ENCODE results near the gene NR1H3.
"Not testable (repeated sequence)": the region's sequence is repeated elsewhere in the genome, so short reads cannot be mapped to it uniquely, and the experiment has no call there.

NR1H3 gene

GRCh38 chr11:47306484-47306844, 48.7 kb downstream of the NR1H3 start:
- Histone ChIP-seq H3K36me3 (replicated peaks) (peaks cover 46% of the 10 kb centered on the region), H3K4me3 (ENCODE audit: low read depth, low read length) (no peak overlapping the region), H3K27ac (no peak overlapping the region), H3K27me3 (replicated peaks) (no peaks in the 10 kb centered on the region)
- DNase-seq = no peak
- TF ChIP-seq CTCF (IDR thresholded peaks at IDR 0.05; ENCODE audit: low read depth, low read length, missing control alignments) = no peak
- in situ Hi-C loops (cut with HindIII; ENCODE audit: low pct_ligation_motif_present, low sequenced_read_pairs) = no loop called here

- in situ Hi-C loops (cut with HindIII; ENCODE audit: low pct_ligation_motif_present, low sequenced_read_pairs) = no loop called here
- TF ChIP-seq CTCF (IDR thresholded peaks at IDR 0.05; ENCODE audit: low read depth, low read length, missing control alignments) = no peak
- DNase-seq = no peak
- H3K27me3 ChIP-seq (replicated peaks) = no peaks in the 10 kb centered on the region
- no peak overlapping the region for H3K27ac ChIP-seq
- no peak overlapping the region for H3K4me3 ChIP-seq (ENCODE audit: low read depth, low read length)
- H3K36me3 ChIP-seq (replicated peaks) = peaks cover 49% of the 10 kb centered on the region
These were observed 50.4 kb downstream of the NR1H3 start for GRCh38 chr11:47308050-47308823.

GRCh38 chr11:47314992-47315391, 57.2 kb downstream of the NR1H3 start:
- no peaks in the 10 kb centered on the region for H3K27me3 ChIP-seq (replicated peaks)
- H3K36me3 ChIP-seq (replicated peaks) = peaks cover 42% of the 10 kb centered on the region
- in situ Hi-C loops (cut with HindIII; ENCODE audit: low pct_ligation_motif_present, low sequenced_read_pairs) = no loop called here
- H3K27ac ChIP-seq = no peak overlapping the region
- TF ChIP-seq CTCF (IDR thresholded peaks at IDR 0.05; ENCODE audit: low read depth, low read length, missing control alignments) = no peak
- DNase-seq = no peak
- no peak overlapping the region for H3K4me3 ChIP-seq (ENCODE audit: low read depth, low read length)

GRCh38 chr11:47316501-47316900, 58.7 kb downstream of the NR1H3 start:
- peaks cover 30% of the 10 kb centered on the region for H3K36me3 ChIP-seq (replicated peaks)
- H3K27me3 ChIP-seq (replicated peaks); H3K27ac ChIP-seq; H3K4me3 ChIP-seq (ENCODE audit: low read depth, low read length); DNase-seq; in situ Hi-C loops (cut with HindIII; ENCODE audit: low pct_ligation_motif_present, low sequenced_read_pairs): not testable (repeated sequence)

- no peak for DNase-seq
- Histone ChIP-seq H3K27ac (no peak overlapping the region), H3K4me3 (ENCODE audit: low read depth, low read length) (no peak overlapping the region), H3K36me3 (replicated peaks) (peaks cover 28% of the 10 kb centered on the region), H3K27me3 (replicated peaks) (no peaks in the 10 kb centered on the region)
- in situ Hi-C loops (cut with HindIII; ENCODE audit: low pct_ligation_motif_present, low sequenced_read_pairs) = no loop called here
- TF ChIP-seq CTCF (IDR thresholded peaks at IDR 0.05; ENCODE audit: low read depth, low read length, missing control alignments) = no peak
These were observed 59.5 kb downstream of the NR1H3 start for GRCh38 chr11:47317064-47317828.

- no peak for TF ChIP-seq CTCF (IDR thresholded peaks at IDR 0.05; ENCODE audit: low read depth, low read length, missing control alignments)
- in situ Hi-C loops (cut with HindIII; ENCODE audit: low pct_ligation_motif_present, low sequenced_read_pairs) = no loop called here
- Histone ChIP-seq H3K36me3 (replicated peaks) (peaks cover 25% of the 10 kb centered on the region), H3K27ac (no peak overlapping the region), H3K27me3 (replicated peaks) (no peaks in the 10 kb centered on the region), H3K4me3 (ENCODE audit: low read depth, low read length) (no peak overlapping the region)
- no peak for DNase-seq
These were observed 60.4 kb downstream of the NR1H3 start for GRCh38 chr11:47318166-47318565.

Data from brain microvascular endothelial cell (primary cell).